ENCODE data around the gene PDGFC.
A peak's percentile ranks its signal among the peaks of the same experiment; 100 is the strongest.

PDGFC gene

GRCh38 chr4:156774422-156774821, 197.2 kb downstream of the PDGFC start:
- intact Hi-C loops (cut with DNase I) = loop anchor here (10.0 kb wide), 1 partner anchor 190 kb away; no protein-coding TSS in a partner anchor
- peak in 1 of 42 donors; percentile 39 for DNase-seq

- DNase-seq = peak in 1 of 42 donors; percentile 19
- intact Hi-C loops (cut with DNase I) = loop anchor here (10.0 kb wide), 1 partner anchor 191 kb away; no protein-coding TSS in a partner anchor
These were observed 197.8 kb downstream of the PDGFC start for GRCh38 chr4:156773648-156774357.

GRCh38 chr4:156771171-156771837, 200.3 kb downstream of the PDGFC start:
- peak in 14 of 42 donors; percentile 4 to 57 (median 24) for DNase-seq

GRCh38 chr4:156770140-156770539, 201.5 kb downstream of the PDGFC start:
- intact Hi-C loops (cut with DNase I) = loop anchor here (10.0 kb wide), 1 partner anchor 195 kb away; no protein-coding TSS in a partner anchor
- DNase-seq = no peak

More at GRCh38 chr4:156771171-156771837, 200.3 kb downstream of the PDGFC start:
- intact Hi-C loops (cut with DNase I) = loop anchor here (10.0 kb wide), 1 partner anchor 193 kb away; no protein-coding TSS in a partner anchor

GRCh38 chr4:156767911-156768415, 203.6 kb downstream of the PDGFC start:
- DNase-seq = no peak
- intact Hi-C loops (cut with DNase I) = no loop called here

GRCh38 chr4:156766846-156767245, 204.8 kb downstream of the PDGFC start:
- DNase-seq = no peak
- intact Hi-C loops (cut with DNase I) = no loop called here

- DNase-seq = no peak
- intact Hi-C loops (cut with DNase I) = no loop called here
These were observed 206.3 kb downstream of the PDGFC start for GRCh38 chr4:156765277-156765676.

GRCh38 chr4:156764846-156765245, 206.8 kb downstream of the PDGFC start:
- no peak for DNase-seq
- intact Hi-C loops (cut with DNase I) = no loop called here

GRCh38 chr4:156764145-156764544, 207.5 kb downstream of the PDGFC start:
- intact Hi-C loops (cut with DNase I) = no loop called here
- no peak for DNase-seq

- intact Hi-C loops (cut with DNase I) = no loop called here
- no peak for DNase-seq
These were observed 208.1 kb downstream of the PDGFC start for GRCh38 chr4:156763511-156763910.

GRCh38 chr4:156762851-156763250, 208.7 kb downstream of the PDGFC start:
- DNase-seq = no peak
- intact Hi-C loops (cut with DNase I) = no loop called here

GRCh38 chr4:156756118-156756517, 215.5 kb downstream of the PDGFC start:
- intact Hi-C loops (cut with DNase I) = no loop called here

GRCh38 chr4:156754832-156755570, 216.6 kb downstream of the PDGFC start:
- intact Hi-C loops (cut with DNase I) = no loop called here

More at GRCh38 chr4:156756118-156756517, 215.5 kb downstream of the PDGFC start:
- no peak for DNase-seq

GRCh38 chr4:156751486-156751885, 220.1 kb downstream of the PDGFC start:
- intact Hi-C loops (cut with DNase I) = no loop called here
- no peak for DNase-seq

More at GRCh38 chr4:156754832-156755570, 216.6 kb downstream of the PDGFC start:
- no peak for DNase-seq

- no peak for DNase-seq
- intact Hi-C loops (cut with DNase I) = no loop called here
These were observed 221.9 kb downstream of the PDGFC start for GRCh38 chr4:156749426-156750403.

GRCh38 chr4:156746111-156746510, 225.5 kb downstream of the PDGFC start:
- no peak for DNase-seq
- intact Hi-C loops (cut with DNase I) = no loop called here

- intact Hi-C loops (cut with DNase I) = no loop called here
- DNase-seq = no peak
These were observed 232.8 kb downstream of the PDGFC start for GRCh38 chr4:156738766-156739165.

Measured in head of caudate nucleus (tissue), 42 donors.